ENCODE data around the gene KIF6. TPM values are rescaled to one million over a fixed set of nuclear protein-coding genes. Genes with fewer than 3 reads are reported as not detected.

Gene KIF6
- total RNA-seq, 1 donor from 2014 or later: 0.78 TPM

DNA sequence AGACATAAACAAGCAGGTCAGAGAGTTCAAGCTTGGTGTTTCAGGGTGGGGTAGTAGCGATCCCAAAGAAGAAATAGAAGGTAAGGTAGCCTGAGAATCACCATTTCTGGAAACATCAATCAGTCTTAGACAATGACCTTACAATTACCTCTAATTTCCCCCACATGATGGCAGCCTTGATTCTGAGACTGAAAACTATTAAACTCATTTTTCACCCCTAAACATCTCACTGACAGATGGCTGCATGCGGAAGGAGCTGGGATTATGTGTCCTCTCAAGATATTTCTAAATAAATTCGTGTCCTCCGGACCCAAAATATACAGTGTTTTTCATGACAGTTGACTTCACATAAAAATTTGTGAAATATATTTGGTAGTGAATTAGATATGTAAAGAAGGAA lies 61.0 kb downstream of the KIF6 start:
- DNase-seq (ENCODE audit: low spot score): no peak

DNA sequence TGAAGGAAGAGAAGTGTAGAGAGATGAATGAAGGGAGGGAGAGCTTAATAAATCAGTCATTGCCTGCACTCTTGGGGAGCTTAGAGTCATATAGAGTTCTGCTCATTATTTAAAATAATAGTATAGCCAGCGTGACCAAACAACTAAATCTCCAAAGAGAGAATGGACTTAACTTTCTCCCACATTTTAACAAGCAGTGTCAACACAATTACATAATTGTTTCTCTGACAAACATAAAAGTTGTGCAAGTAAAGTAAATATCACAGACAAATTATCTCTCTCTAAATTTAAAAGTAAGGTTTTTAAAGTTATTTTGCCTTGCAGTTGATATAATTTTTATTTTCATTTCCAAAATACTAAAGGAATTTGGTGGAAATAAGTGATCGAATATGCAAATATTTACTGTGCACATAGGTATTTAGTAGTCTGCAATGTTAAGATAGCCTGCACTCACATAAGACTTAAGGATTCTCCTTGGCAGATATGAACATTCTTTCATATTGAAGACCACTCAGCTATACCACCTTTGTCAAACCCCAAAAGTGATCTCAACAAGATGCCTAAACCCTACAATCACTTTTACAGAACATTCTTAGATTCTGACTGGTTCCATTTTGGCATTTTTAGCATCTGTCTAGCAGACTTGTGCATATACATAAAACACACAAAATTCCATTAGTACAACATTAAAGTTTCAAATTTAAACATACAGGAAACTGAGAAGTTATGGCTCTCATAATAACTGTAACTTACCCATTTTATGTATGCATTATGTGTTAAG lies 67.7 kb downstream of the KIF6 start:
- no peak for DNase-seq (ENCODE audit: low spot score)

DNA sequence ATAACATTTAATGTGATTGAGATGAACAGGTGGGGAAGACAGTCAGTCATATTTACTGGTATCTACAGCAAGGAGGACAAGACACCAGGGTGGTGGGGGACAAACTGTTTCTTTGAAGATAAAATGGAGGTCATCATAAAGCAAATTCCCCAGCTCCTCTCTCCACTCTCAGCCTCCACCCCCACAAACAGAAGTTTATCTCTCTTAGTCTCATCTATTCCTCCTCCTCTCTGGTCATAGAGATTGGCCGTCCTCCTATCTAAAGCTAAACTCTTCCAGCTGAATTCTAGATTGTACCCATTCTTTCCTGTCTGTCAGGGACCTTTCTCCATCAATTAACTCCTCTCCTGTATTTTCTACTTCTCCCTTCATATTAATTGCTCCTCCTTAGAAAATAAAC lies 71.1 kb downstream of the KIF6 start:
- DNase-seq (ENCODE audit: low spot score): no peak

DNA sequence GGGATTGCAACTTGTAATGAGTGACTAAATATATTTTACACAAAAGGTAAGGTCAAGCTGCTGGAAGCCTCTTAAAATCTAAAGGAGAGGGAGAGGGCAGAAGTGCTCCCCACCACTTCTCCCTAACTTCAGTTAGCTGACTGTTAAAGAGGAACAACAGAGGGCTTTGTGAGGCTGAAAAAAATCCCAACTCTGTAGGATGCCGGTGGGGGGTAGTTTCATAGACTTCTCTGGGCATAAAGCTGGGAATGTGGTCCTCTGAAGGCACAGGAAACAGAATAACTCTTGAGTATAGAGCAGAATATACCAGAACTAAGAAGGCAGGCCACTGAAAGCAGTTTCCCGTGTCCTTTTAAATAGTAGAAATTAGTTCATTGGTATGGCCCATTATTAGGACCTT lies 71.6 kb downstream of the KIF6 start:
- no peak for DNase-seq (ENCODE audit: low spot score)

DNA sequence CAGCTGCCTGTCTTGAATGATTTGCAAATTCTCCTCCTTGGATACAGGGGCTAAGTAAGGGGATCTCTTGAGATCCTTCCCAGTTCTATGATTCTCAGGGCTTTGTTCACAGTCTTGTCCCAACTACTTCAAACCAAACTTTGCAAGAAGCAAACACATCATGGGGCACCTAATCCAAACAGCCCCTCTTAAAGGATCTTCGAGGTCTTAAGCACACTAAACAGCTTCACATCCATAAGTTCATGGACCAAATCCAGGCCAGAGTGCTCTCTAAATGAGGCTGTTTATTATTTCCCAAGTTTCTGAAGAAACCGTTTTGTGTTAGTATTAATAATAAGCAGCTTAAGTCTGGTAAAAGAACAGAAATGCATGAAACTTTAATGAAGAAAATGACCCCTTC lies 75.2 kb downstream of the KIF6 start:
- DNase-seq (ENCODE audit: low spot score): no peak

DNA sequence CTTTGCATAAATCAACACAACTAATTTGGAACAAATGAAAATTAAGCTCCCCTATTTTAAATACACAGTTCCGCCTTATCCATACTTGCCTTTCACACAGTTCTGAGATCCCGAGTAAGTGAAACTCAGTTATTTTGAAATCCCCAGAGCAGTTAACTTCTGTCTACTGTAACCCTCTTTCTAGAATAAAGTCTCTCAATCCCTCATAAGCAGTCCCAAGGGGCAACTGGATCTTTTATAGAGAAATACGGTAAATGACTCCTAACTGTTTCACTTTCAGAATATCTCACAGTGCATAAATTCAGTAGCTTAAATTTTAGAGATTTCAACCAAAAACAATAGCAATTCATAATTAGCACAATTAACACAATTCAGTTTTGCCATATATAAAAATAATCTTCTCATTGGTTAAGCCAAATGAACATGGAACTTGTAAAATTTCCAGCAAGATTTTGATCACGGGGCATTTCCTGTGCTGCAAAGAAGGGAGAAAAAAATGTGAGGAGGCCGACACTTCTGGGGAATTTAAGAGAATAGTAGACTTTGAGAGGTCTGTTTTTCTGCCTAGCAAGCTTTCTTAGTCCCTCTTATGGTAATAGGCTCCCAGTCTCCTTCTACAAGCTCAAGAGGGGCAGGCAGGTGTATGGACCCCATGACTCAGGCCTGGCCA lies 78.3 kb downstream of the KIF6 start:
- DNase-seq (ENCODE audit: low spot score): no peak

DNA sequence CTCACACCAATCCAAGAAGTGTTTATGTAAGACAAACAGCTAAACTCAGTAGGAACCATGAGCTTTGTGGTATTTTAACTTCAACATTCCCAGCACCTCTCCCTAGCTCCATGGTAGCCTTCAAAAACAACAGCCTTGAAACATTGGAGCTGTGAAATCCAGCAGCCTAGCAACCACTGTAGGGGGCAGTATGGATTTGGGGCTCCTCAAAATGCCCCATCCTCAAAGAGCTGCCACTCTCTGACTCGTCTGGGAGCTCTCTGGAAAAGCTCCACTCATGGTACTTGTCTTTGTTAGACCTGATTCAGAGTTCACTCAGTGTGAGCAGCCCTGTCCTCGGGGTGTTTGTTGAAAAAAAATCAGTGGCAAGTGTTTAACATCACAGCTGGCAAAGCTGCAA lies 82.9 kb downstream of the KIF6 start:
- DNase-seq (ENCODE audit: low spot score): no peak

DNA sequence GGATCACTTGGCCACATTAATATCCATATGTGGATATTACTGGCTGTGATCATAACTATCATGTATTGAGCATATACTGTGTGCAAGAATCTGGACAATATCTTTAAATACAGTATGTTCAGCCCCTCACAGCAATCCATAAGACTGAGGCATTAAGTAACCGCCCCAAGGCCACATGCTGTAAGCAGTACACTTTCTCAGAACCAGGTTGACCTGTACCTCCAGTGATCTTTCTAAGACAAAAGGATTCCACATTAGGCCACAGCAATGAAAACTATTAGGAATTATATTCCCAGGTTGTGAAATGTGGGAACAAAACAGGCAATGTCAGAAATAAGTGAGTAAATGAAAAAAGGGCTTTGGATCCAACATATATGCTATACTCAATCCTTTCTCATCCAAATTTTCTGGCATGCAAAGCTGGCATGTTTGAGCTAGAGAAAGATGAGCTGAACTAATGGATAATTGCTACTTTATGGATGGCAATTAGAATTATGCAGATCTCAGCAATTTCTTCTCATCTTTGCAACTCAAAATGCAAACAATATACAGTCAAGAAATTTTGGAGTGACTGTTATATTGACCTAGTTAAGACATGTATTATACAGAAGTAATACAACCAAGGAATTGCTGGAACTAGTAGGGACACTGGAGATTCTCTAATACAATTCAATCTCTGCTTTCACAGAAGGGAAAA lies 86.9 kb downstream of the KIF6 start:
- DNase-seq (ENCODE audit: low spot score): no peak

DNA sequence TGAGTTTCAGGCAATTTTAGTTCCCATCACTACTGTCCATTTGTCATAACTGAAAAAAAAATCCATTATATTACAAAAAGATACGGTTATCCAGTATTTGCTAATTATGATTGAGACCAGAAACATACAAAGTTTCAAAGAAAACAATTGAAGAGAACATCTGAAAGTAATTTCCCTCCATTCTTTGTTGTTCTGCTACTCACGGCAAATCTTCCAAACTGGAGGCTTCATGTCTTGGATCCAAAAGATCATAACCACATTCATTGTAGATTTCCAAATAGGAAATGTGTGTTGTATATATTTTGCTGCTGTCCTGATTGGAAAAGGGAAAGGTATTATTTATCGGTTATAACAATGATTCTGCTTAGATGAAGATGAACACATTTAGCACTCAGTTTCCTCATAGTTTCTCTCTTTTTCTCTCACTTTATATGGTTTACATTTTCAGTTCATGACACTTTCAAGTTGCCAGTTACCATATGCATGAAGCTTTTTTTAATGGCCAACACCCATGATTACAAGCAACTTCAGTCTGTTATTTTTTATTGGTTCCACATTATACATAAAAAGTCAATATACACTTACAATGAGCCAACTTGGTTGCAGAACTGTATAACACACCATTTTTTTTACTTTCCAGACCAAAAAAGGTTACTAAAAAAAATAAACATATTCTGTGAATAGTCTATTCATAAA lies 90.4 kb downstream of the KIF6 start:
- DNase-seq (ENCODE audit: low spot score): no peak

DNA sequence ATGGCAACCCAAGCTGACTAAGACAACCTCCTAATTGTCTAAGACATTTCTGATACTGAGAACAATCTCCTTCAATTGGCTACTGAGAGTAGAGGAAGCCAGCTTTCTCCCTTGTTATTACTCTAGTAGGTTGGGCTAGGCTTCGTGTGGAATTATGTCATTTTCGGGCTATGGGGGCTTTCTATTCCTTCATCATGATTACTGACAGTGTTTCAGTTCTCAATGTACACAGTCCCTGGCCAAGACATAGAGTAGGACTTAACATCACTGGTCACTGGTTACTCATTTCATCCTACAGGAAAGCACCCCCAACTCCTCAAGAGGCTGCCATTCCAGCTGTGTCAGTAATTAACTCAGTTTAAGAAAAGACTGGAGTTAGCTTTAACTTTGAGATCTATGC lies 100.0 kb downstream of the KIF6 start:
- no peak for DNase-seq (ENCODE audit: low spot score)

DNA sequence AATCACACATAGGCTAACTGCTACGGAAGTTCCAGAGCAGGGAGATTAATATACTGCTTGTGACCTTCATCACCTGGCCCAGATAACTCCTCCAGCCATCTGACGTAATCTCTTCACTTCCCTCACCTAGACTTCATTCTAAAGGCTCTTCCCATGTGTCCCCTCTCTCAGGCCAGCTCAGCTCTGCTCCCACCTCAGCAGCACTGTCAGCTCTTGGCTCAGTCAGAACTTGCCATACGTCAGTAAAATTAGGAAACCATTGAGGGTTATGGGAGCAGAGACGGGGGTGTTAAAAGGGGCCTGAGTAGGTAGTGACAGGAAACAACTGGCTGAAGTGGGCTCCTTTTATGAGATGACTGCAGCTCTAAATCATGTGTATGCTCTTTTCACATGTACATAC lies 101.5 kb downstream of the KIF6 start:
- no peak for DNase-seq (ENCODE audit: low spot score)

DNA sequence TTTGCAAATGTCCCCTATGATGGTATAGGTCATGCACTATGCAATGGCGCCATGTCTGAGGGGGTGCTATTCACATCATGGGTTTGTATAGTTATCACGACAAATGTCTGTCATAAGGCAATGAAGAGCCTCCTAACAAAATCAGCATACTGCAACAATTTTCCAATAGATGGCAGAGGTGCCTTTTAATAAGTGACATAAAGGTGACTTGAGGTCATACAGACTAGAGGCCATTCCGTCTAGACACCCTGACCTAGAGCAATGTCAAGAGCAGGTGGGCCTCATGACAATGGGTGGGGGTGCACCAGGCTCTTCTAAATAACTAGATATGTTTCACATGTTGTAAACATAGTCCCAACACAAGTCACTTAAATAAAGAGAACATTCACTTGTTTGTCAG lies 107.7 kb downstream of the KIF6 start:
- no peak for DNase-seq (ENCODE audit: low spot score)

DNA sequence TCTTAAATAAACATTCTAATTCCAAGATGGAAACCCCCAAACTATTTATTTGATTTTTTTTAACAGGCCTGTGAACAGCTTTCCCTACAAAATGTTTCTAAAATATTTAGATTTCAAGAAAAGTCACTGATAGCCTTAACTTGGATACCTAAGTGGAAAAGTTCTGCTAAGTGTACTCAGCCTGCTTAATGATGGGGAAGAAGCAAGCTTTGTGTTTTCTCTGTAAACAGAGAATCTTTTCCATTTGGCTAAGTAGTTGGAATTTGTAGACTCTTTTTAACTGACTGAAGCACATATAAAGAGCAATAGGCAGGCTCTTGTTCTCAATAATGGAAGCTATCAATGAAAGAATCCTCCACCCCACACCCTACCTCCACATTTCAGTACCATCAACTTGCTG lies 108.2 kb downstream of the KIF6 start:
- DNase-seq (ENCODE audit: low spot score): no peak

DNA sequence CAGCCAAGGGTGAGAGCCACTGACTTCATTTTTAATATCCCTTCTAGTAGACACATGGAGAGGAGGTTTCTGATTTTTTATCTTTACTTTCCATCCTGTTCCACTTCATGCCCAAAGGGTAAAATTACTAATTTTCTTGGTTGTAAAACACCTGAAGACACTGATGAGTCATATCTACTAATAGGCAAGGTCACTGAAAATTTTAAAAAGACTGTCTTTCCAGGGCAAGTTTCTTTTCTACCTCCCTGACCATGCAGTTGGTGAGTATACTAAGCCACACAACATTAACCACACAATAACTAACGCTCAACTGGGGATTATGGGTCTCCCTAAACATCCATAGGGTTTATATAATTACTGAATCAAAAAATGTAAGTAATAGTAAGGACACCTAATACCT lies 109.6 kb downstream of the KIF6 start:
- no peak for DNase-seq (ENCODE audit: low spot score)

DNA sequence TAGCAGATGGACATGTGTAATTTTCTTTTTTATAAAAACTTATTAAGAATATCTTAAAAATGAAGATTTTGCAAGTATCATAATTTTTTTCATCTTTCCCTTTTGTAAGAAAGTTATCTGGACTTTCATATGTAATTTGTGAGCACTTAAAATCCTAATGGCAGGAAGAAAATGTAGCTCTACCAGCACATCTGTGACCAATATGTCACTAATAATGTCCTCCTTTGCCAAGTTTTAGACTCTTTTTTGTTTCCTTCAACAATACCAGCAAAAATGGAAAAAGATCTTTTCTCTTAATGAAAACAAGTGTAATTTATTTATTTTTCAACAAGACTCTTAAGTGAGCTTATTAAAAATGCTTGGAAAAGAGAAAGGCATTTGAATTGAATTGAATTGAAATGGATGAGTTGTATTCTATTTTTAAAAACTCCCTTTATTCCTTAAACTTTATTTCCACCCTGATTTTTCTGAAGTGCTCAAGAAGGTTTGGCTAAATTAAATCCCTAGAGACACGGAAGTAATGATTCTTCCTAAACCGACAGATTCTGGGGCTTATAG lies 110.7 kb downstream of the KIF6 start:
- no peak for DNase-seq (ENCODE audit: low spot score)

DNA sequence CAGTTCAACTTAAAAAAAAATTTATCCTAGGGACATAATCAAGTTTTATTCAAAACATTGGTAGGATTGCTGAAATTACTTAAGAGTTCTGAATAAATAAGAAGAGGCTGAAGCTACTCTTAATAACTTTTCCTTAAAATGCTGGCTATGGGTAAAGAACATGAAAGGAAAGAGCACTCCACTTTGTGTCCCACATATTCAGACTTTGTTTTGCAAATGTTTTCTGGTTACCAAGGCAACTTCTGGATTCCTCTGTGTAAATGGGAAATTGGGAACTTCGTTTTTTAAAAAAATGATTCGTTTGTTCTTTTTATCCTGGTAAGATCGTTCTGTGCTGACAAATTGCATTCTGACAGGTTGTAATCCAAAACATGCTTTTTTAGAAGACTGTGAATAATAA lies 115.0 kb downstream of the KIF6 start:
- DNase-seq (ENCODE audit: low spot score): no peak

DNA sequence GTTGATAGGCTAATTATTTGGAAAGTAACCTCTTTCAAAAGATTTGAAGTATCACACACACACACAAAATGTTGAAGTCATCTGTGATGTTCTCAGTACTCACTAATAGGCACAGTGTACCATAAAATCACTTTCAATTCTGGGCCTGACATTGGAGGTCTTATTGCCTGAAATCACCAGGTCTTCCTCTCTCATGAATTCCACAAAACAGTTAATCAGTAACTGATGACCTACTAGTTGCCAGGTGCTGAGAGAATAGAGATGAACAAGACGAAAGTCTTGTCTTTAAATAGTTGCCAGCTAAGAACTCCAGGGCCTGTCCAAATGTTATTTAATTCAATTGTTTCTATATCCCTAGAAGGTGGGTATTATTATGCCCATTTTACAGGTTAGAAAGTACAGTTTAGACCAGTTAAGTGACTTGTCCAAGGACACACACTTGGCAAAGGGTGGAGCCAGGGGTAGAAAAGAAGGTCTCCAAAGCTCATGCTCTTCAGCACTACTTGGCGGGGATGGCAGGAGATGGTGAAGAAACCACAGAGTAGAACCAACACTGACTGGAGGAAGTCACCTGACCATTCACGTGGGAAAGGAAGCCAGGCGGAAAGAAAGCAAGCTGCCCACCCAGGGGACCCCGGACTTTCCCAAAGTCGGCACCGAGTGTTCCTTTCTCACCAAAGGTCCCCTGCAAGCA lies 116.4 kb downstream of the KIF6 start:
- no peak for DNase-seq (ENCODE audit: low spot score)

DNA sequence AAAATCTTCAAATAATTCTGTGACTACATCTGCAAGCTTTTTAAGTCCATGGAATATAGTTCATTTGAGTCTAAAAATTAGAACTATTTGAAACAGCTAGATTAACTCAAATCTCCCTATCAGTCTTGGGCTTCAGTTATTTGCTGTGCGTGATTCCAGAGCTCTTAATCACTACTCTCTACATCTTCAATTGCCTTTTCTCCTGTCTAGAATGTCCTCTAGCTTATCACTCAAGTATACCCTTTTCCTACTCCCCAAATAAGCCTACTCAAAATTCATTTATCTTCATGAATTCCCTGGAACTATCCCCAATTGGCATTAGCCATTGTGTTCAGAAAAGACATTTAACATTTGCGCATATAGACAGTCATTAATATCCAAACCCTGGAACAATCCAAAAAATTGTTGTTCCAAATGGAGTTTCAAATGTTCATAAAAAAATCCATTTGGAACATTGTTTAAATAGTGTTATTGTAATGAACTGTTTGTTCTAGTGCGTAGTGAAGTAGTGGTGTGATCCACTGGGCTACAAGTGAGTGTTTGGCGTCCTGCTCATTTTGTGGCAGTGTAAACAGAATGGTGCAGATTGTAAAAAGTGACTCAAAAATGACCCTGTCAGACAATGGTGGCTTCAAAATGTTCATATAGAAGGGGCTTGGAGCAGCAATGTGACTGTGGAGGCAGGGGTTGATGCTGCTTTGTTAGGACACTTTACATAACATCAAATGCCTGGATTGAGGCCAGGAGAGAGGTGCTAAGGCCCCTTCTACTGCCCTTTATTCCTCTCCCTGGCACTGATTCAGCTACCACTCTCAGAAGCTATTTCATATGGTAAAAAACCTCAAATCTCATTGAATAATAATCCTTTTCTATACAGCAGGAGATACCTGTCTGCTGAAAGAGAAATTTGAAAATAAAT lies 122.3 kb downstream of the KIF6 start:
- DNase-seq (ENCODE audit: low spot score): no peak

DNA sequence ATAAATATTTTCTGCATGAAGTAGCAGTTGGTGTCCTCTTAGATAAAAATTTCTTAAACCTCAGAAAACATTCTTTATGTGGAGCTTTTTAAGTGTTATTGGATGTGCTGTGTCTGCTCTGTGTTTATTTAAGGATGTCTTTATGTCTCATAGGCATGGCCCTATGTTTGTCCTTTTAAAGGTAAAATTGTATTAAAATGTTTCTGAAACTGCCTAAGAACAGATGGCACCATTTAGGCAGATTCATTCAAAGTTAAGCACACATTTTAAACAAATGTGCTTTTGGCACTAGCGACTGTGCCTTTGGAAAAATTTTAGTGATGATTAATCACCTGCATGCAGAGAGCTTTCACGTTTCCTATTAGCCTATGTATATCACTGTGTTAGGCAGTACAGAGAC lies 125.2 kb downstream of the KIF6 start:
- DNase-seq (ENCODE audit: low spot score): no peak

DNA sequence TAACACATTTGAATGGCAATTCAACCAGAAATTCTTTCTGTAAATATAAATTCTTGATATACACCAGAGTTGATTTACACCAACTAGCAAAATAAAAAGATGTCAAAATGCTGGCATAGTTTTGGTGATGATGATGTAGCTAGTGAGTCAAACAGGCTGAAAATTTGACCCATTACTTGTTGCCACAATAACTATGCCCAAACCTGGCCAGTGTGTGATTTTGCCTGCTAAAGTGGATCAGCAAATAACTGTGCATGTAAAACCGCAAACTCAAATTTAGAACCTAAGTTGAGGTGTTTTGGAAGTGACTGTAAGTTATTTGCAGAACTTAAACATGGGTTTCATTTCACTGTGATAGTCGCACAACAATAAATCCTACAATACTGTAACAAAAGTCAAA lies 125.9 kb downstream of the KIF6 start:
- no peak for DNase-seq (ENCODE audit: low spot score)
